ENCODE results near the gene LRRC7.
A peak's percentile ranks its signal among the peaks of the same experiment; 100 is the strongest.
"Not testable (repeated sequence)": the region's sequence is repeated elsewhere in the genome, so short reads cannot be mapped to it uniquely, and the experiment has no call there.

The LRRC7 gene

GRCh38 chr1:69987881-69988280 is 420.2 kb downstream of the LRRC7 start:
- no peak for DNase-seq

GRCh38 chr1:69991644-69992043 is 423.9 kb downstream of the LRRC7 start:
- no peak for DNase-seq

- no peak for DNase-seq
Observed at GRCh38 chr1:69992594-69992993, 424.9 kb downstream of the LRRC7 start.

GRCh38 chr1:69993810-69994209 is 426.1 kb downstream of the LRRC7 start:
- no peak for DNase-seq

- DNase-seq = no peak
Observed at GRCh38 chr1:69994241-69994640, 426.5 kb downstream of the LRRC7 start.

GRCh38 chr1:69998847-69999246 is 431.1 kb downstream of the LRRC7 start:
- DNase-seq = no peak

GRCh38 chr1:70003211-70003908 is 435.6 kb downstream of the LRRC7 start:
- no peak for DNase-seq

GRCh38 chr1:70005386-70006034 is 437.8 kb downstream of the LRRC7 start:
- DNase-seq = no peak

- DNase-seq = no peak
Observed at GRCh38 chr1:70008660-70009059, 440.9 kb downstream of the LRRC7 start.

GRCh38 chr1:70017770-70018169 is 450.0 kb downstream of the LRRC7 start:
- no peak for DNase-seq

GRCh38 chr1:70024272-70024671 is 456.6 kb downstream of the LRRC7 start:
- DNase-seq = no peak

- DNase-seq = no peak
Observed at GRCh38 chr1:70025052-70025451, 457.3 kb downstream of the LRRC7 start.

- DNase-seq = no peak
Observed at GRCh38 chr1:70025846-70026245, 458.1 kb downstream of the LRRC7 start.

- no peak for DNase-seq
Observed at GRCh38 chr1:70033266-70033873, 465.6 kb downstream of the LRRC7 start.

- DNase-seq = no peak
Observed at GRCh38 chr1:70033936-70034335, 466.2 kb downstream of the LRRC7 start.

GRCh38 chr1:70034403-70034802 is 466.7 kb downstream of the LRRC7 start:
- peak; percentile 45 for DNase-seq

GRCh38 chr1:70038025-70038424 is 470.3 kb downstream of the LRRC7 start:
- no peak for DNase-seq

- no peak for DNase-seq
Observed at GRCh38 chr1:70039485-70039884, 471.8 kb downstream of the LRRC7 start.

- DNase-seq = no peak
Observed at GRCh38 chr1:70041317-70042045, 473.8 kb downstream of the LRRC7 start.

GRCh38 chr1:70042090-70042731 is 474.5 kb downstream of the LRRC7 start:
- DNase-seq = no peak

- DNase-seq = no peak
Observed at GRCh38 chr1:70043804-70044203, 476.1 kb downstream of the LRRC7 start.

GRCh38 chr1:70044832-70045231 is 477.1 kb downstream of the LRRC7 start:
- no peak for DNase-seq

- not testable (repeated sequence) for DNase-seq
Observed at GRCh38 chr1:70045581-70045980, 477.9 kb downstream of the LRRC7 start.

All from NCI-H1417 treated with DMSO at 0.1 percent for 48 hours (cell line).